ENCODE data around the gene NTRK1. TPM values are rescaled to one million over a fixed set of nuclear protein-coding genes. Genes with fewer than 3 reads are reported as not detected.

NTRK1 gene
- total RNA-seq, 1 experiment from 2014 or later, result 0.89 TPM

GRCh38 chr1:156900896-156901589 is 40.4 kb downstream of the NTRK1 start:
- Histone ChIP-seq H2AFZ (ENCODE audit: low read depth, low read length, poor library complexity, severe bottlenecking) (no peak overlapping the region), H3K36me3 (ENCODE audit: control insufficient read depth in 1 of 2, insufficient read depth in 2 of 2, low read length in 2 of 2) (no peaks in the 10 kb centered on the region), H3K27me3 (ENCODE audit: insufficient read depth, low read length) (no peaks in the 10 kb centered on the region), H3K79me2 (ENCODE audit: insufficient read depth, low read length) (no peaks in the 10 kb centered on the region), H3K9me2 (ENCODE audit: insufficient read depth) (no peaks in the 10 kb centered on the region), H3K27ac (ENCODE audit: low read depth, low read length) (no peak overlapping the region), H3K4me3 (replicated peaks in 1 of 2; ENCODE audit: low read depth in 1 of 2, low read length in 2 of 2) (no peak overlapping the region), H3K9me3 (ENCODE audit: control insufficient read depth in 1 of 2, insufficient read depth in 1 of 2, low read depth in 1 of 2, low read length in 2 of 2) (no peaks in the 10 kb centered on the region), H3K9ac (ENCODE audit: low read length) (no peak overlapping the region), H4K20me1 (ENCODE audit: insufficient read depth) (no peaks in the 10 kb centered on the region), H3K4me1 (ENCODE audit: control insufficient read depth in 1 of 2, insufficient read depth in 2 of 2, low read length in 2 of 2) (peaks cover 22 to 28% of the 10 kb centered on the region in 2 experiments), H3K4me2 (ENCODE audit: low read length) (no peak overlapping the region)
- DNase-seq (ENCODE audit: low read depth, low spot score), result no peak
- ChIA-PET CTCF (interaction anchor here (1.4 kb wide), 1 partner anchor 9 kb away, joined by 4 read pairs; no protein-coding TSS in a partner anchor), RAD21 (ENCODE audit: low non-redundant PET in 1 of 2, low total read pairs in 2 of 2, uncharacterized antibody in 2 of 2, unreplicated experiment in 2 of 2) (no interaction called here), POLR2A (no interaction called here)
- intact Hi-C loops (cut with micrococcal nuclease), result no loop called here
- no peak for ATAC-seq
- TF ChIP-seq POLR2A (IDR thresholded peaks at IDR 0.05; ENCODE audit: borderline replicate concordance, extremely low read depth, insufficient read depth, insufficient read length) (no peak), EZH2 (IDR thresholded peaks at IDR 0.05) (no peak), ZFX (IDR thresholded peaks at IDR 0.05) (no peak), SRF (IDR thresholded peaks at IDR 0.05; ENCODE audit: low read depth) (no peak), CBX3 (IDR thresholded peaks at IDR 0.05; ENCODE audit: low read depth) (no peak), FOSL1 (IDR thresholded peaks at IDR 0.05; ENCODE audit: low read depth) (no peak), CEBPB (IDR thresholded peaks at IDR 0.05; ENCODE audit: low read depth) (no peak), ZBTB33 (IDR thresholded peaks at IDR 0.05; ENCODE audit: extremely low read depth, insufficient replicate concordance, low read length) (no peak), ELF1 (IDR thresholded peaks at IDR 0.05; ENCODE audit: borderline replicate concordance, low read depth) (no peak), SIN3A (IDR thresholded peaks at IDR 0.05; ENCODE audit: low read depth) (no peak), CTCF (IDR thresholded peaks at IDR 0.05 in 2 of 3, conservative IDR thresholded peaks at IDR 0.05 in 1 of 3; ENCODE audit: borderline replicate concordance in 1 of 3, insufficient read depth in 1 of 3, low read depth in 2 of 3, low read length in 2 of 3) (no peak), SP1 (IDR thresholded peaks at IDR 0.05; ENCODE audit: low read depth) (no peak), YY1 (IDR thresholded peaks at IDR 0.05; ENCODE audit: extremely low read depth, insufficient replicate concordance, low read depth, low read length) (no peak), POLR2AphosphoS5 (IDR thresholded peaks at IDR 0.05; ENCODE audit: low read depth, low read length) (no peak), EGR1 (IDR thresholded peaks at IDR 0.05; ENCODE audit: low read depth) (no peak), EZH2phosphoT487 (IDR thresholded peaks at IDR 0.05; ENCODE audit: borderline replicate concordance) (no peak), MAX (IDR thresholded peaks at IDR 0.05) (no peak)
- TF ChIP-seq, protein P1, sequence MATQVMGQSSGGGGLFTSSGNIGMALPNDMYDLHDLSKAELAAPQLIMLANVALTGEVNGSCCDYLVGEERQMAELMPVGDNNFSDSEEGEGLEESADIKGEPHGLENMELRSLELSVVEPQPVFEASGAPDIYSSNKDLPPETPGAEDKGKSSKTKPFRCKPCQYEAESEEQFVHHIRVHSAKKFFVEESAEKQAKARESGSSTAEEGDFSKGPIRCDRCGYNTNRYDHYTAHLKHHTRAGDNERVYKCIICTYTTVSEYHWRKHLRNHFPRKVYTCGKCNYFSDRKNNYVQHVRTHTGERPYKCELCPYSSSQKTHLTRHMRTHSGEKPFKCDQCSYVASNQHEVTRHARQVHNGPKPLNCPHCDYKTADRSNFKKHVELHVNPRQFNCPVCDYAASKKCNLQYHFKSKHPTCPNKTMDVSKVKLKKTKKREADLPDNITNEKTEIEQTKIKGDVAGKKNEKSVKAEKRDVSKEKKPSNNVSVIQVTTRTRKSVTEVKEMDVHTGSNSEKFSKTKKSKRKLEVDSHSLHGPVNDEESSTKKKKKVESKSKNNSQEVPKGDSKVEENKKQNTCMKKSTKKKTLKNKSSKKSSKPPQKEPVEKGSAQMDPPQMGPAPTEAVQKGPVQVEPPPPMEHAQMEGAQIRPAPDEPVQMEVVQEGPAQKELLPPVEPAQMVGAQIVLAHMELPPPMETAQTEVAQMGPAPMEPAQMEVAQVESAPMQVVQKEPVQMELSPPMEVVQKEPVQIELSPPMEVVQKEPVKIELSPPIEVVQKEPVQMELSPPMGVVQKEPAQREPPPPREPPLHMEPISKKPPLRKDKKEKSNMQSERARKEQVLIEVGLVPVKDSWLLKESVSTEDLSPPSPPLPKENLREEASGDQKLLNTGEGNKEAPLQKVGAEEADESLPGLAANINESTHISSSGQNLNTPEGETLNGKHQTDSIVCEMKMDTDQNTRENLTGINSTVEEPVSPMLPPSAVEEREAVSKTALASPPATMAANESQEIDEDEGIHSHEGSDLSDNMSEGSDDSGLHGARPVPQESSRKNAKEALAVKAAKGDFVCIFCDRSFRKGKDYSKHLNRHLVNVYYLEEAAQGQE (IDR thresholded peaks at IDR 0.05; ENCODE audit: low read depth), result no peak
- BruUV-seq (replicated peaks), result no TSS peak

All from HCT116 (cell line).